Heart left ventricle (tissue), 16 donors: Measurements from ENCODE around the gene NDUFC1. TPM values are rescaled to one million over a fixed set of nuclear protein-coding genes. Genes with fewer than 3 reads are reported as not detected.

Experiments used
- ATAC-seq, 4 donors: fragments of 200-7000 bp; cut with Tn5 transposase; one replicate each; pipeline ENCODE4 v1.9.1; 2020 to 2022; ENCODE audit warnings: moderate library complexity in 4 of 4, mild to moderate bottlenecking in 3 of 4, moderate number of reproducible peaks in 1 of 4
- DNase-seq, 5 donors: peaks; one replicate each; pipeline ENCODE4 v3.0.0-alpha.2; 2020
- H3K27ac ChIP-seq, 12 donors: fragments of 200-600 bp; sonication (generic) in 4 of 12; one replicate each; pipeline versions ENCODE4 v1.5.0 to v1.8.0; 2016 to 2022; ENCODE audit warnings: mild to moderate bottlenecking in 2 of 12
- H3K27me3 ChIP-seq, 9 donors: fragments of 200-600 bp; sonication (generic) in 2 of 9; one replicate each; pipeline versions ENCODE4 v1.5.1 to v1.8.0; 2016 to 2022; ENCODE audit warnings: mild to moderate bottlenecking in 3 of 9
- H3K36me3 ChIP-seq, 9 donors: fragments of 200-600 bp; sonication (generic) in 2 of 9; one replicate each; pipeline versions ENCODE4 v1.5.0 to v1.8.0; 2018 to 2022; ENCODE audit warnings: mild to moderate bottlenecking in 2 of 9
- H3K4me1 ChIP-seq, 12 donors: fragments of 200-600 bp; sonication (generic) in 4 of 12; one replicate each; pipeline versions ENCODE4 v1.5.0 to v1.8.0; 2016 to 2022; ENCODE audit warnings: mild to moderate bottlenecking in 3 of 12
- H3K4me3 ChIP-seq, 12 donors: fragments of 200-600 bp; sonication (generic) in 4 of 12; one replicate each; pipeline versions ENCODE4 v1.5.0 to v1.8.0; 2017 to 2022; ENCODE audit warnings: mild to moderate bottlenecking in 9 of 12, moderate library complexity in 4 of 12
- H3K9me3 ChIP-seq, 12 donors: fragments of 200-600 bp; sonication (generic) in 4 of 12; one replicate each; pipeline versions ENCODE4 v1.5.0 to v1.8.0; 2016 to 2022; ENCODE audit warnings: mild to moderate bottlenecking in 1 of 12
- CTCF ChIP-seq, 12 donors: fragments of 200-600 bp; sonication (generic) in 4 of 12; IDR thresholded peaks; one replicate each; pipeline versions ENCODE4 v1.5.0 to v1.8.0; 2018 to 2022; ENCODE audit warnings: antibody characterized with exemption in 12 of 12, mild to moderate bottlenecking in 5 of 12
- POLR2A ChIP-seq, 2 donors: fragments of 450-650 bp; IDR thresholded peaks; one replicate each; pipeline ENCODE4 v1.6.1; 2017; ENCODE audit warnings: antibody characterized with exemption in 2 of 2, mild to moderate bottlenecking in 2 of 2, moderate library complexity in 2 of 2
- WGBS, 4 donors: extraction: QIAGEN DNeasy Blood & Tissue Kit in 2 of 4; methylation state at CpG; one replicate each; pipeline versions ENCODE4 v1.1.5 to v1.1.7; 2013 to 2018; 5-methylcytosine and 5-hydroxymethylcytosine counted together
- intact Hi-C, 10 donors: fragments of 100-400 bp; cut with DNase I; formaldehyde crosslinking; loops; one replicate each; pipeline versions ENCODE4 v1.11.1 to v1.14.2; 2022
- polyA plus RNA-seq, 2 donors: library from polyadenylated mRNA; stranded (reverse); fragments of 200-250 nt; gene quantifications; one replicate each; pipeline ENCODE4 v1.2.3, GENCODE V29; 2013
- total RNA-seq, 9 donors: library from RNA; depleted of rRNA in 2 of 9; stranded (reverse); fragments of >200 nt in 2 of 9; fragmentation: NEBNext Ultra II Directional in 3 of 9; extraction: Animal tissue kit (Norgen Biotek cat#: 25700) in 3 of 9; gene quantifications; one replicate each; pipeline versions ENCODE4 v1.1.0 to v1.2.4, GENCODE V29; 2016 to 2023
- donor health status: ischemic (EF 13 %, LVEDD 7.1; RV severe dilation, severe dysfunction).
- donor health status: healthy with polysubstance abuse.
- donor health status: DM: no; HTN: yes; CAD: no.
- donor health status: DM: no; HTN: no; CAD: no.
- donor health status: ischemic (EF 25% LVEDD 6.9; RV normal size, moderate dysfunction).
- donor health status: ischemic (EF 25% LVEDD 5.7; RV mildly dilated, moderate dysfunction).
- donor health status: healthy.
- donor health status: DM: yes; HTN: yes; CAD: no.
- donor health status: ischemic (EF 35%, LVEDD 5.7; RV mildly dilated, moderate dysfunction).
- donor health status: nonischemic (EF 11% LVEDD 7.7; RV severe dilation, severe dysfunction).
- donor health status: DM: yes; HTN: yes; CAD: no.
- donor health status: PGD.
- donor health status: ischemic (EF 29% LVEDD 5.4; RV normal size, mild dysfunction).
- donor health status: nonischemic (EF 23%, LVEDD 6.1; RV moderate dilation, normal function).

NDUFC1 gene
- total and polyA plus RNA-seq, 11 donors: 85.0 to 376 (median 178) TPM

DNA sequence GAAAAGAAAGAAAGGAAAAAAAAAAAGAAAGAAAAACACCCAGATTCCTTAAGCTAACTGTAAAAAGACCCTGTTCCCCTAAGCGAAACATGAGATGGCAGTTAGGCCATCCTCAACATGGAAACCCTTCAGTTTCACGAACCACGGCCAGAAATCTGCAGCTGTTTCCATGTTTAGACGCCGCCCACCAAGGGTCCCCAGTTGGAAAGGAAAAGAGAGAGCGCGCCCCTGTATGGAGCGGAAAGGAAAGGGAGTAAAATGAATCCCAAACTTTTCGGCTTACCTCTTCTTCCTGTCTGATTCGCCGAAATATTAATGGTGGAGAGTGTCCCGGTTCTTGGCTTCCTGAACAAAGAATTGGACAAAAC lies 60.5 kb downstream of the NDUFC1 start:
- Histone ChIP-seq H3K36me3 (no peaks in the 10 kb centered on the region), H3K9me3 (peaks cover 0 to 8% (median 0%) of the 10 kb centered on the region in 12 donors), H3K27me3 (no peaks in the 10 kb centered on the region), H3K27ac (no peak overlapping the region), H3K4me1 (peaks cover 0 to 3% (median 0%) of the 10 kb centered on the region in 12 donors), H3K4me3 (no peak overlapping the region)
- intact Hi-C loops: no loop called here
- no peak for DNase-seq
- TF ChIP-seq POLR2A (IDR thresholded peaks at IDR 0.05) (no peak), CTCF (IDR thresholded peaks at IDR 0.05) (no peak)
- 88 to 91% (median 90%) methylated on average over 12 of the region's 12 CpGs for WGBS, 4 donors
- no peak for ATAC-seq

GRCh38 chr4:139241086-139241783 lies 61.0 kb downstream of the NDUFC1 start:
- DNase-seq (no peak), ATAC-seq (no peak)
- Histone ChIP-seq H3K27me3 (no peaks in the 10 kb centered on the region), H3K36me3 (no peaks in the 10 kb centered on the region), H3K4me3 (no peak overlapping the region), H3K4me1 (peaks cover 0 to 3% (median 0%) of the 10 kb centered on the region in 12 donors), H3K27ac (no peak overlapping the region), H3K9me3 (peaks cover 0 to 8% (median 0%) of the 10 kb centered on the region in 12 donors)
- intact Hi-C loops: no loop called here
- 78 to 87% (median 86%) methylated on average over 10 to 11 of the region's 11 CpGs for WGBS, 4 donors
- TF ChIP-seq CTCF (IDR thresholded peaks at IDR 0.05) (no peak), POLR2A (IDR thresholded peaks at IDR 0.05) (no peak)

Other genes with a start within 250 kb of the NDUFC1 start
- 10 to 100 TPM; 29.7 to 44.2 (median 34.3) TPM for gene ELF2, start 125.3 kb downstream of the NDUFC1 start, total RNA-seq
- gene ELF2, start 125.3 kb downstream of the NDUFC1 start, polyA plus RNA-seq: 10 to 100 TPM; 10.3 to 18.2 TPM
- 1 to 10 TPM in 4 of 9 donors, under 1 TPM in 5; 0.48 to 7.8 (median 0.98) TPM for gene MGARP, start 22.3 kb downstream of the NDUFC1 start, total RNA-seq
- gene MGARP, start 22.3 kb downstream of the NDUFC1 start, polyA plus RNA-seq: 1 to 10 TPM in 1 of 2 donors, under 1 TPM in 1; 0.83 to 1.6 TPM
- 10 to 100 TPM; 18.6 to 50.8 (median 33.0) TPM for gene NAA15, start 972 bp downstream of the NDUFC1 start, total RNA-seq
- gene NAA15, start 972 bp downstream of the NDUFC1 start, polyA plus RNA-seq: 10 to 100 TPM in 1 of 2 donors, 1 to 10 TPM in 1; 8.7 to 26.1 TPM
- 1 to 10 TPM; 4.8 to 9.4 (median 6.9) TPM for gene RAB33B, start 151.6 kb upstream of the NDUFC1 start, total RNA-seq
- gene RAB33B, start 151.6 kb upstream of the NDUFC1 start, polyA plus RNA-seq: 1 to 10 TPM; 2.3 to 4.1 TPM